PC-9 (cell line): ENCODE data around the gene PGBD5. TPM values are rescaled to one million over a fixed set of nuclear protein-coding genes. Genes with fewer than 3 reads are reported as not detected.

Source experiments
- BruUV-seq: library from RNA; stranded (reverse); fragments of 400-500 nt; replicated peaks from 2 replicates; lab custom pipeline; 2021; lab: Mats Ljungman, UMichigan
- CTCF ChIA-PET: fragments of 300-600 bp; sonication (Branson Sonifier 250); formaldehyde crosslinking; loops from one replicate; lab custom pipeline; 2022; ENCODE audit warnings: antibody characterized with exemption; lab: Charles Lee
- POLR2A ChIA-PET: fragments of 300-600 bp; sonication (Branson Sonifier 250); formaldehyde crosslinking; loops from one replicate; lab custom pipeline; 2022; ENCODE audit warnings: antibody characterized with exemption; ENCODE audit not compliant: unreplicated experiment; lab: Charles Lee
- DNase-seq, 2 experiments: peaks; one replicate each; pipeline versions ENCODE4 v3.0.0 to v3.0.0-alpha.2; 2015 to 2022; ENCODE audit warnings: mixed read lengths in 1 of 2
- H2AFZ ChIP-seq: fragments of 200-600 bp; sonication (generic); 2 replicates; pipeline ENCODE4 v1.8.1; 2017; ENCODE audit warnings: antibody characterized with exemption
- H3F3A ChIP-seq: fragments of 200-600 bp; sonication (generic); 2 replicates; pipeline ENCODE4 v1.8.1; 2017; ENCODE audit warnings: antibody characterized with exemption, mild to moderate bottlenecking, low read depth; ENCODE audit not compliant: insufficient read depth
- H3K27ac ChIP-seq: fragments of 200-600 bp; sonication (generic); 2 replicates; pipeline ENCODE4 v1.6.1; 2016; ENCODE audit warnings: mixed run types
- H3K27me3 ChIP-seq: fragments of 200-600 bp; sonication (generic); 2 replicates; pipeline ENCODE4 v1.6.1; 2016; ENCODE audit warnings: low read depth, mixed run types; ENCODE audit not compliant: insufficient read depth
- H3K36me3 ChIP-seq: fragments of 200-600 bp; sonication (generic); 2 replicates; pipeline ENCODE4 v1.6.1; 2016; ENCODE audit warnings: low read depth, mixed run types
- H3K4me1 ChIP-seq: fragments of 200-600 bp; sonication (generic); replicated peaks from 2 replicates; pipeline ENCODE4 v1.6.1; 2016; ENCODE audit warnings: mixed run types; ENCODE audit not compliant: insufficient read depth
- H3K4me2 ChIP-seq: fragments of 200-600 bp; sonication (generic); 2 replicates; pipeline ENCODE4 v1.6.1; 2017; ENCODE audit warnings: mixed run types
- H3K4me3 ChIP-seq: fragments of 200-600 bp; sonication (generic); 2 replicates; pipeline ENCODE4 v1.6.1; 2016; ENCODE audit warnings: mixed run types
- H3K79me2 ChIP-seq: fragments of 200-600 bp; sonication (generic); 2 replicates; pipeline ENCODE4 v1.6.1; 2017; ENCODE audit warnings: low read depth, mixed run types
- H3K9me2 ChIP-seq: fragments of 200-600 bp; sonication (generic); 2 replicates; pipeline ENCODE4 v1.8.1; 2017; ENCODE audit warnings: mild to moderate bottlenecking; ENCODE audit not compliant: insufficient read depth
- H3K9me3 ChIP-seq: fragments of 200-600 bp; sonication (generic); 2 replicates; pipeline ENCODE4 v1.8.1; 2016; ENCODE audit warnings: low read depth; ENCODE audit not compliant: insufficient read depth
- H4K20me1 ChIP-seq: fragments of 200-600 bp; sonication (generic); 2 replicates; pipeline ENCODE4 v1.8.1; 2017; ENCODE audit not compliant: insufficient read depth
- EZH2 ChIP-seq: fragments of 200-600 bp; sonication (generic); IDR thresholded peaks from 2 replicates; pipeline ENCODE4 v1.8.0; 2017; ENCODE audit warnings: antibody characterized with exemption, low read depth
- intact Hi-C: fragments of 100-400 bp; cut with micrococcal nuclease; formaldehyde crosslinking; loops from one replicate; pipeline ENCODE4 v1.10.0; 2022; ENCODE audit not compliant: unreplicated experiment
- total RNA-seq: library from RNA; stranded (reverse); gene quantifications from 2 replicates; pipeline ENCODE4 v1.2.3, GENCODE V29; 2021
- TF ChIP-seq, protein P1 (sequence below): fragments of 200-600 bp; sonication (generic); conservative IDR thresholded peaks from 2 replicates; pipeline ENCODE4 v1.6.1; 2017; ENCODE audit warnings: mixed run types, antibody characterized with exemption, mild to moderate bottlenecking, moderate library complexity

PGBD5 gene
- total RNA-seq, 1 experiment from 2014 or later, result not detected

DNA sequence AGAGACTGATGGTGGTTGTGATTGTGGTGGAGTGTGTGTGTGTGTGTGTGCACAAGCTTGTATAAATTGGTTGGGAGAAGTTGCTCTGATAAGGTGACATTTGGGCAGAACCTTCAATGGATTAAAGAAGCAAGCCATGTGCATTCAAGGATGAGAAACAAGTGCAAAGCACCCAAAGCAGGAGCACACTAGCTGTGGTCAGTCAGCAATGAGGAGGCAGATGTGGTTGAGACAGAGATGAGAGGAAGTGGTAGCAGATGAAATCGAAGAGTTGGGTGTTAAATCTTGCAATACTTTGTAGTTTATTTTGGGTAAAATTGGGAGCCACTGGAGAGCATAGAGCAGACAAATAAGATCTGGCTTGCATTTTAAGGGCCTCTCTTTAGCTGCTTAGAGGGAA, 4.4 kb upstream of the PGBD5 start:
- no peak overlapping the region for H3K4me2 ChIP-seq
- POLR2A ChIA-PET, result no interaction called here
- H4K20me1 ChIP-seq, result no peaks in the 10 kb centered on the region
- intact Hi-C loops, result no loop called here
- no TSS peak for BruUV-seq
- H3K9me2 ChIP-seq, result no peaks in the 10 kb centered on the region
- H3K79me2 ChIP-seq, result no peaks in the 10 kb centered on the region
- H3K36me3 ChIP-seq, result no peaks in the 10 kb centered on the region
- H3K9me3 ChIP-seq, result no peaks in the 10 kb centered on the region; the same call in 1 of the 2 replicates
- H3F3A ChIP-seq, result no peaks in the 10 kb centered on the region
- no peak for DNase-seq
- CTCF ChIA-PET, result no interaction called here
- no peak overlapping the region for H3K4me3 ChIP-seq
- TF ChIP-seq, protein P1, sequence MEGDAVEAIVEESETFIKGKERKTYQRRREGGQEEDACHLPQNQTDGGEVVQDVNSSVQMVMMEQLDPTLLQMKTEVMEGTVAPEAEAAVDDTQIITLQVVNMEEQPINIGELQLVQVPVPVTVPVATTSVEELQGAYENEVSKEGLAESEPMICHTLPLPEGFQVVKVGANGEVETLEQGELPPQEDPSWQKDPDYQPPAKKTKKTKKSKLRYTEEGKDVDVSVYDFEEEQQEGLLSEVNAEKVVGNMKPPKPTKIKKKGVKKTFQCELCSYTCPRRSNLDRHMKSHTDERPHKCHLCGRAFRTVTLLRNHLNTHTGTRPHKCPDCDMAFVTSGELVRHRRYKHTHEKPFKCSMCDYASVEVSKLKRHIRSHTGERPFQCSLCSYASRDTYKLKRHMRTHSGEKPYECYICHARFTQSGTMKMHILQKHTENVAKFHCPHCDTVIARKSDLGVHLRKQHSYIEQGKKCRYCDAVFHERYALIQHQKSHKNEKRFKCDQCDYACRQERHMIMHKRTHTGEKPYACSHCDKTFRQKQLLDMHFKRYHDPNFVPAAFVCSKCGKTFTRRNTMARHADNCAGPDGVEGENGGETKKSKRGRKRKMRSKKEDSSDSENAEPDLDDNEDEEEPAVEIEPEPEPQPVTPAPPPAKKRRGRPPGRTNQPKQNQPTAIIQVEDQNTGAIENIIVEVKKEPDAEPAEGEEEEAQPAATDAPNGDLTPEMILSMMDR, result no peak
- TF ChIP-seq EZH2, result no peak
- no peak overlapping the region for H2AFZ ChIP-seq
- no peaks in the 10 kb centered on the region for H3K4me1 ChIP-seq
- no peak overlapping the region for H3K27ac ChIP-seq
- peaks cover 36% of the 10 kb centered on the region; the same call in 1 of the 2 replicates for H3K27me3 ChIP-seq

GRCh38 chr1:230429067-230429735, 3.1 kb upstream of the PGBD5 start:
- intact Hi-C loops, result no loop called here
- Histone ChIP-seq H3K9me2 (no peaks in the 10 kb centered on the region), H3F3A (no peaks in the 10 kb centered on the region), H3K27me3 (peaks cover 36% of the 10 kb centered on the region), H3K79me2 (no peaks in the 10 kb centered on the region), H3K36me3 (no peaks in the 10 kb centered on the region), H3K27ac (no peak overlapping the region), H3K9me3 (no peaks in the 10 kb centered on the region; the same call in 1 of the 2 replicates), H3K4me1 (no peaks in the 10 kb centered on the region), H2AFZ (no peak overlapping the region), H3K4me2 (no peak overlapping the region), H4K20me1 (no peaks in the 10 kb centered on the region), H3K4me3 (no peak overlapping the region)
- ChIA-PET CTCF (no interaction called here), POLR2A (no interaction called here)
- TF ChIP-seq EZH2, result no peak
- TF ChIP-seq, protein P1, result no peak
- BruUV-seq, result no TSS peak
- DNase-seq, result no peak

GRCh38 chr1:230427981-230428380, 1.8 kb upstream of the PGBD5 start:
- POLR2A ChIA-PET, result no interaction called here
- H3K4me2 ChIP-seq, result no peak overlapping the region
- H3K4me3 ChIP-seq, result no peak overlapping the region
- BruUV-seq, result no TSS peak
- DNase-seq, result no peak
- no peaks in the 10 kb centered on the region for H4K20me1 ChIP-seq
- intact Hi-C loops, result no loop called here
- no peak overlapping the region for H2AFZ ChIP-seq
- no peaks in the 10 kb centered on the region for H3F3A ChIP-seq
- H3K27me3 ChIP-seq, result peaks cover 38% of the 10 kb centered on the region
- H3K36me3 ChIP-seq, result no peaks in the 10 kb centered on the region
- no peaks in the 10 kb centered on the region for H3K4me1 ChIP-seq
- CTCF ChIA-PET, result no interaction called here
- no peaks in the 10 kb centered on the region for H3K9me2 ChIP-seq
- TF ChIP-seq, protein P1, result no peak
- TF ChIP-seq EZH2, result no peak
- no peaks in the 10 kb centered on the region for H3K9me3 ChIP-seq
- H3K79me2 ChIP-seq, result no peaks in the 10 kb centered on the region
- no peak overlapping the region for H3K27ac ChIP-seq
